Erythroblast (primary cell): ENCODE data around the gene NKD2.

ENCODE experiments used
- GATA1 ChIP-seq: IDR thresholded peaks from 2 replicates; pipeline ENCODE4 v1.6.1; 2011; ENCODE audit warnings: low read depth, mild to moderate bottlenecking, control low read depth, low read length, moderate library complexity
- POLR2A ChIP-seq: IDR thresholded peaks from 2 replicates; pipeline ENCODE4 v1.6.1; 2011; ENCODE audit warnings: mild to moderate bottlenecking, low read length

DNA sequence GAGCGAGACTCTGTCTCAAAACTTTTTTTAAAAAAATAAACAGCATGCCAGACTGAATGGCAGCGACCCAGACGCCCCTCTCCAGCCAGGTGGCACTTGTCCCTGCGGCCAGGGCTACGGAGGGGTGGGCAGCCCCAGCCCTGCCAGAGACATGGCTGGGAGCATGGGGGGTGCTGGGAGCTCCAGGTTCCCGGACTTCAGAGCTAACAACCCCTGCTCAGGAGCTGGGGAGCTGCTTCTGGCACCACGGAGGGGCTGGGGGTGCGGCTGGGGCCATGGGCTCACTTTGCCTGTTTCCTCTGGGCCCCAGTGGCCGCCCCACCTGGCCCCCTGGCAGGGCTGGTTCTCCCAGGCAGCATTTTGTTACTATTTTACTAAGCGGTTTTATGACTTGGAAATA, 53.3 kb downstream of the NKD2 start:
- TF ChIP-seq POLR2A: no peak
- no peak for TF ChIP-seq GATA1
